Stimulated activated effector memory CD8-positive, alpha-beta T cell treated with anti-CD3 and anti-CD28 coated beads, Interleukin-12 subunit alpha, Interleukin-12 subunit beta, amount 100 ng/mL, for 72 hours (primary cell): ENCODE data around the gene NKAIN2.
"Not testable (repeated sequence)": the region's sequence is repeated elsewhere in the genome, so short reads cannot be mapped to it uniquely, and the experiment has no call there.

Source experiments
- ATAC-seq: fragments of 150-1000 bp; cut with Tn5 transposase; 2 replicates; pipeline ENCODE4 v1.10.0; 2021
- DNase-seq, 2 donors: peaks; one replicate each; pipeline ENCODE4 v3.0.0; 2021 to 2022; ENCODE audit warnings: low spot score in 2 of 2
- H3K27ac Mint-ChIP-seq: one replicate; pipeline ENCODE4 v1.8.0; 2022; ENCODE audit warnings: mild to moderate bottlenecking, mixed read lengths
- H3K36me3 Mint-ChIP-seq: one replicate; pipeline ENCODE4 v1.8.0; 2022; ENCODE audit warnings: mild to moderate bottlenecking, mixed read lengths
- H3K4me1 Mint-ChIP-seq: one replicate; pipeline ENCODE4 v1.8.0; 2022; ENCODE audit warnings: mixed read lengths
- H3K4me3 Mint-ChIP-seq: one replicate; pipeline ENCODE4 v1.8.0; 2022; ENCODE audit warnings: mild to moderate bottlenecking, mixed read lengths
- H3K9me3 Mint-ChIP-seq: one replicate; pipeline ENCODE4 v1.8.0; 2022; ENCODE audit warnings: mixed read lengths

NKAIN2 gene

DNA sequence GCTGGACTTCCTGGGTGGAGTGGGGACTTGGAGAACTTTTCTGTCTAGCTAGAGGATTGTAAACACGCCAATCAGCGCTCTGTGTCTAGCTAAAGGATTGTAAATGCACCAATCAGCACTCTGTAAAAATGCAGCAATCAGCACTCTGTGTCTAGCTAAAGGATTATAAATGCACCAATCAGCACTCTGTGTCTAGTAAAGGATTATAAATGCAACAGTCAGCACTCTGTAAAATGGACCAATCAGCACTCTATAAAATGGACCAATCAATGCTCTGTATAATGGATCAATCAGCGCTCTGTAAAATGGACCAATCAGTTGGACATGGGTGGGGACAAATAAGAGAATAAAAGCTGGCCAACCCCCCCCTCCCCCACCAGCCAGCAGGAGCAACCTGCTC lies 760.5 kb downstream of the NKAIN2 start:
- not testable (repeated sequence) for H3K9me3 Mint-ChIP-seq, H3K27ac Mint-ChIP-seq, ATAC-seq, H3K4me3 Mint-ChIP-seq, H3K4me1 Mint-ChIP-seq, H3K36me3 Mint-ChIP-seq, DNase-seq

DNA sequence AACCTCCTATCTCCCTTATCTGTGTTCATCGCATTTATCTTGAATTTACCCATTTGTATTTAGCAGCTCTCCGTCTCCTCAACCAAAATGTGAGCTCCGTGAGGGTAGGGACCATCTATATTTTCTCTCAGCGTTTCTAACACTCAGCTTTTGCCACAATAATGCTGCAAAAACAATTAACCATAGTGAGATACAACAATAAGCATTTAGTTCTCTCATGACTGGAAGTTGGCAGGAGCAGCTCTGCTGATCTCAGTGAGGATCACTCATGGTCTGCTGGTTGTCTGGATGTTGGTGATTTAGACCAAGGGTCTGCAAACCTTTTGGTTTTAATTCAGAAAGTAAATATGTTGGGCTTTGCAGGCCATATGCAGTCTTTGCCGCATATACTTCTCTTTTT lies 763.7 kb downstream of the NKAIN2 start:
- H3K27ac Mint-ChIP-seq = no peak overlapping the region
- H3K4me3 Mint-ChIP-seq = no peak overlapping the region
- H3K9me3 Mint-ChIP-seq = peaks cover 20% of the 10 kb centered on the region
- H3K4me1 Mint-ChIP-seq = no peaks in the 10 kb centered on the region
- no peak for ATAC-seq
- H3K36me3 Mint-ChIP-seq = no peaks in the 10 kb centered on the region
- no peak for DNase-seq

DNA sequence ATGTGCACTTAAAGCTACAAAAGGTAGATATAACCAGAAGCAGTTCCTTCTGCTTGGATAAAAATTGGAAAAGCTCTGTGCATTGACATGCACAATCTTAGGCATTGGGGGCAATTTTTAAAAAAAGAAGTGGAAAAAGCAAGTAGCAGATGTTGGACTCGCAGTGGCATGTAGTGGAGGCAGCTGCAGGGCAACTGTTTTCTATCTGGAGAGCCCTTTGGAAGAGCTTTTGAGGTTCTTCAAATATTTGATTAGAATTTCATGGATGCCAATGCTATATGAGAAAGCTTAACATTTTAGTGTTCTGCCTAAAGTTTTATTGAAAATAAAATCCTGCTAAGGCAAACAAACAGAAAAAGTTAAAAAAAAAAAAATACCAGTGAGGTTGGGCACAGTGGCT lies 770.3 kb downstream of the NKAIN2 start:
- H3K4me1 Mint-ChIP-seq = no peaks in the 10 kb centered on the region
- no peaks in the 10 kb centered on the region for H3K36me3 Mint-ChIP-seq
- peaks cover 16% of the 10 kb centered on the region for H3K9me3 Mint-ChIP-seq
- ATAC-seq = no peak
- no peak overlapping the region for H3K4me3 Mint-ChIP-seq
- H3K27ac Mint-ChIP-seq = no peak overlapping the region
- DNase-seq = no peak

DNA sequence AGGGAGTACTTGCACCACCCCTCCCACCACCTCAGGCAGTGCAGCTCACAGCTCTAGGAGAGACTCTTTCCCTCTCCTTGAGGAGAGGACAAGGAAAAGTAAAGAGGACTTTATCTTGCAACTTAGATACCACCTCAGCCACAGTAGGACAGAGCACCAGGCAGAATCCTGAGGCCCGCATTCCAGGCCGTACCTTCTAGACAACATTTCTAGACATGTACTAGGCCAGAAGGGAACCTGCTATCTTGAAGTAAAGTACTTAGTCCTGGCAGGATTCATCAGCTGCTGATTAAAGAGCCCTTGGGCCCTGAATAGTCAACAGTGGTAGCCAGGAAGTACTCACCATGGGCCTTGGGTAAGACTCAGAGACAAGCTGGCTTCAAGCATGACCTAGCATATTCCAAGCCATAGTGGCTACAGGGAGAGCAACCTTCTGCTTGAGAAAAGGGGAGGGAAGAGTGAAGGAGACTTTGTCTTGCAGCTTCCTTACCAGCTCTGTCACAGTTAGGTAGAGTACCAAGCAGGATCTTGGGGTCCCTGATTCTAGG lies 774.1 kb downstream of the NKAIN2 start:
- ATAC-seq = peak; percentile 11
- H3K4me1 Mint-ChIP-seq = no peaks in the 10 kb centered on the region
- H3K9me3 Mint-ChIP-seq = peaks cover 9% of the 10 kb centered on the region
- DNase-seq = no peak
- H3K4me3 Mint-ChIP-seq = no peak overlapping the region
- H3K27ac Mint-ChIP-seq = no peak overlapping the region
- no peaks in the 10 kb centered on the region for H3K36me3 Mint-ChIP-seq

DNA sequence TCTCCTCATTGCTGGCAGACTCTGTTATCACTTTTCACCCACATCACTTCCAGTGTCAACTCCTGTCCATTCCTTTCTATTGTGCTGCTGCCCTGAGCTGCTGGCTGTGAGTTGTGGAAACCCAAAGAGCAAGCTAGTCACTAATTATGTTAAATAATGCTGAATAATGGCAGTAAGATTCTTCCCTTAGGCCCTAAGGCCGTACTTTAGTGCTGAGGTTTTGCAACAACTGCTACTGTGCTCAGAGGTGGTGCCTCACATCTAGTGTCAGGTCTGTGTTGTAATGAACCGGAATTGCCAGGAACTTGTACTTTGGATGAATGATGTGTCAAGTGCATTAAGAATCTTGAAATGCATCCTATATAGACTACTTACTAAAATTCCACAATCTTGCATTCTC lies 786.3 kb downstream of the NKAIN2 start:
- no peak overlapping the region for H3K4me3 Mint-ChIP-seq
- peaks cover 6% of the 10 kb centered on the region for H3K36me3 Mint-ChIP-seq
- no peaks in the 10 kb centered on the region for H3K4me1 Mint-ChIP-seq
- H3K27ac Mint-ChIP-seq = no peak overlapping the region
- H3K9me3 Mint-ChIP-seq = peaks cover 9% of the 10 kb centered on the region
- no peak for DNase-seq
- no peak for ATAC-seq

DNA sequence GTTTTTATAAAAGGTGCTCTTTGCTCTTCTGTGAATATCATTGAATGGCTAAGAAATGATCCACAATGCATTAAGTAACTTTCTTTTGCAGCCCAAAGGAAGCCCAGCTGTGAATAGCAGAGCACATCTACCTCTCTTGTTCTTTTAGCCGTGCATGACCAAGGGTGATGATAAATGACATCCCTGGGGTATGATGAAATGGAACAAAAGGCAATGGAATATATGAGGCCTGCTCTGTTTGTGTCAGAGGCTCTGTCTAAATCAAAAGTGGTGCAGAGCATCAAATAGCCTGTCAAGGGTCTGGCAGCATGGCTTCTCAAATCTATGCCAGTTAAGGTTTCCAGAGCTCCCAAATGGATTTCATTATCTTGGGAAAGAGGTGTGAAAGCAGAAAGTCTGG lies 796.0 kb downstream of the NKAIN2 start:
- Mint-ChIP-seq H3K4me3 (no peak overlapping the region), H3K27ac (no peak overlapping the region), H3K36me3 (no peaks in the 10 kb centered on the region), H3K9me3 (peaks cover 2% of the 10 kb centered on the region), H3K4me1 (no peaks in the 10 kb centered on the region)
- ATAC-seq (no peak), DNase-seq (no peak)

DNA sequence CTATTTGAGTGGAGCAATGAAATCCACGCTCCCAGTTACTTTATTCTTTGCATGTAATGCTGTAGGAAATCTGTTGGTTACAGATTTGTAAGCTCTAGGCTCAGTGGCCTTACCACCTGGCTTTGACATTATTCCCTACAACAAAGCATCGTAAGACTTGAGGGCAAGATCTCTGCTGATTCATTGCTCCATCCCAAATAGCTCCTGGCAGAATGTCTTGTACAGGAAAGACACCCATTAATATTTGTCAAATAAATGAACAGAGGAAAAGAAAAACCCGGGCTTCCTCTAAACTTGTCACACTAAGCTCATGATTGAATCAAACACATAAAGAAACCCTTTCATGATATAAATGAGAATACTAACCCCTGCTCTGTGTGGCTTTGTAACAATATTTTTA lies 801.1 kb downstream of the NKAIN2 start:
- Mint-ChIP-seq H3K27ac (no peak overlapping the region), H3K9me3 (no peaks in the 10 kb centered on the region)

DNA sequence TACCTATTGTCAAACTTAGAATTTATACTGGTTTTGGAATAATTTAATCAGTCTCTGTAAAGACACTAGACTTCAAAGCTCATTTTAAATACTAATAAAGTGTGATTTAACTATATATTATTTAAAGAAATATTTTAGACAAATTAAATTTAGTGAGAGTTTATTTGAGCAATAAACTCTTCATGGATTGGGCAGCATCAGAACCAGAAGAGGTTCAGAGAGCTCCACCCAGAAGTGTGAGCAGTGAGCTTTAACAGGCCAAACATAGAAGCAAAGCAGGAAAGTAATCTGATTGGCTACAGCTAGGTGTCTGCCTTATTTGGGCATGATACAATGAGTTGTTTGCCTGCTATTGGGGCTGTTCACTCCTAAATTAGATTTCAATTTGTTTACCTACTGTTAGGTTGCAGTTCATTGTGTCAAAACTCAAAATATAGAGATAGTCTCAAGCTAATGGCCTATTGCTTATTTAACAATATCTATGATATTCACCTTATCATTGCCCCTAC lies 803.5 kb downstream of the NKAIN2 start:
- DNase-seq (no peak), ATAC-seq (no peak)
- Mint-ChIP-seq H3K27ac (no peak overlapping the region), H3K4me1 (no peaks in the 10 kb centered on the region), H3K4me3 (no peak overlapping the region), H3K9me3 (no peaks in the 10 kb centered on the region), H3K36me3 (no peaks in the 10 kb centered on the region)

More for the DNA sequence above, 801.1 kb downstream of the NKAIN2 start:
- H3K4me3 Mint-ChIP-seq = no peak overlapping the region
- H3K36me3 Mint-ChIP-seq = no peaks in the 10 kb centered on the region
- DNase-seq (no peak), ATAC-seq (no peak)
- no peaks in the 10 kb centered on the region for H3K4me1 Mint-ChIP-seq

DNA sequence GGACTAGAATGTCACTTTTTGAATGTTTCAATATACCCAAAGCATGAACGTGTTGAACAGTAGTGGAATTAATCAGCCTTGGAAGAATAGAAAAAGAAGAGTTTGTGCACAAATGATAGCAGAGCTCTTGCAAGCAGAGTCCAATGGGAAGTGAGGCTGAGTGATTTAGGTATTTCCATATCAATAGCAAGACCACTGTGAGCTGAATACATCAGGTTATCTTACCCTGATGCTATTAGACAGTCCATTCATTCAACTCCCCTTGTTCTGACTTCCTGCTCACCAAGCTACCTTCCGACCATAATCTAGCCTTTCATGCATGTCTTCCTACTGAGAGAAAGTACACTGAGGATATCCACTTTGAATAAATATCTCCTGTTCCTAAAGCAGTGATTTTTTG lies 809.4 kb downstream of the NKAIN2 start:
- Mint-ChIP-seq H3K27ac (no peak overlapping the region), H3K36me3 (no peaks in the 10 kb centered on the region), H3K4me3 (no peak overlapping the region), H3K4me1 (no peaks in the 10 kb centered on the region), H3K9me3 (peaks cover 16% of the 10 kb centered on the region)
- ATAC-seq (no peak), DNase-seq (no peak)

DNA sequence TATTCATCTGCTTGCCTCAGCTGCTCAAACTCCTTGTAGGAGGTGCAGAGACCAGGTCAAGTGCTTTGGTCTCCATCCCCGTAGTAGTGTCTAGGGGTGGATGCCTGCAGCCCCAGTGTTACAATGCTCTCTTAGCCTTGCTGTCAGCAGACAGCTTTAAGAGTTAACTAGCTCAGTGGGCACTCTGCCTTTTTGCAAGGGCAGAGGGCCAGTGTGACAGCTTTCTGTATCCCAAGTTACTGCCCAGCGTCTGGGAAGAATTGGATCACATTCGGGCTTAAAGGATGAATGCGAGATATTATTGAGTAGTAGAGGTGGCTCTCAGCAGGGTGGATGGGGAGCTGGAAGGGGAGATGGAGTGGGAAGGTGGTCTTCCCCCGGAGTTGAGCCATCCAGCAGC lies 818.7 kb downstream of the NKAIN2 start:
- H3K9me3 Mint-ChIP-seq = peaks cover 12% of the 10 kb centered on the region
- no peaks in the 10 kb centered on the region for H3K36me3 Mint-ChIP-seq

DNA sequence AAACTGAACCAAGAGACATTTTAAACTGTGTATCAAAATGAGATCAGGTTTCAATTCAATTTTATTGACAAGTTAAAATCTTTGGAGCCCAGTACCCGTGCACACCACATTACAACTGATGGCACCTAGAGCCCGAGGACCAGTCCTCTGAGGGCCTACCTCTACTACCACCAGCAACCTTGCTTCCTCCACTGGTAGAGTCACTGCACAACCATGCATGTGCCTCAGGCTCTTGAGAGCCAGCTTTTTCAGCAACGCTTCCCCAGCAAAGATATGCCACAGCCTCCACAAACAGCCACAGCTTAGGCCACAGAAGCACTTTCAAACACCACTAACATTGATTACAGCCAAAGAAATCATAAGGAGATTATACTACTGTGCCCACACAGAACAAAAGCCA lies 830.0 kb downstream of the NKAIN2 start:
- H3K4me3 Mint-ChIP-seq = no peak overlapping the region
- H3K9me3 Mint-ChIP-seq = peaks cover 15% of the 10 kb centered on the region
- H3K36me3 Mint-ChIP-seq = no peaks in the 10 kb centered on the region
- no peak for DNase-seq
- no peaks in the 10 kb centered on the region for H3K4me1 Mint-ChIP-seq
- no peak for ATAC-seq
- no peak overlapping the region for H3K27ac Mint-ChIP-seq

More for the DNA sequence above, 818.7 kb downstream of the NKAIN2 start:
- ATAC-seq (no peak), DNase-seq (no peak)
- Mint-ChIP-seq H3K27ac (no peak overlapping the region), H3K4me1 (no peaks in the 10 kb centered on the region), H3K4me3 (no peak overlapping the region)

DNA sequence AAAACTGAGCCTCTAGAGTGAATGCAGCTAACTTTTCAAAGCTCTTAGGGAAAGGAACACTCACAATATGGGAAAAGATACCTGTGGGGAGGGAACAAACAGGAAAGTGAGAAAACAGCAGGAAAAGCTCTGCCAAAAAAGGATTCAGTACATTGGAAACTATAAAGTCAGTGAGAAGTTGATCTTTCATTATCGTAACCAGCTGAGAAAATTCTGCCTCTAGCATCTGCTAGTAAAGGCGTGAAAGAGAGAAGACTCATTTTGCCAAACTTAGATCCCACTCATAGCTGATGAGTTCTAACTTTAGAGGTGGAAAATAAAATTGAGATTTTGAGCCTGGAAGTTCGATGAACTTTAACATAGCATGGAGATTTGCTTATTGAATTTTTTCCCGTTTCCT lies 836.8 kb downstream of the NKAIN2 start:
- Mint-ChIP-seq H3K36me3 (no peaks in the 10 kb centered on the region), H3K4me1 (no peaks in the 10 kb centered on the region), H3K9me3 (peaks cover 11% of the 10 kb centered on the region), H3K27ac (no peak overlapping the region), H3K4me3 (no peak overlapping the region)
- DNase-seq (no peak), ATAC-seq (no peak)

DNA sequence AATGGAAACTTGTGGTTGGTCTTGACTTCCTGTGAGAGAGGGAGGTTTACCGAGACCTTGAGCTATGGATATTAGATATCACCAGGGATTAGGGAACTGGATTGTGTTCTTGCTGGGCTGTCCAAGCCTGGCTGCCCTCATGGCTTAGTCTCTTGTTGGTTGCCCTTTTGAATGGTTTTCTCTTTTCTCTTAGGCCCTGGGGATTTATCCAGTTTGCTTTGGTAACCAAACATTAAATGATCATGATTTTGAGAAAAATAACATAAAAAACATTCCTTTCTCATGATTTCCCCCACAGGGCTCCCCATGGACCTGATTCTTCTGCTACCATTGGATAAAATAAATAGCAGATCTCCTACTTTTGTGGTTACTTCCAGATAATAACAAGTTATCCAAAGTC lies 852.2 kb downstream of the NKAIN2 start:
- ATAC-seq (no peak), DNase-seq (no peak)
- H3K9me3 Mint-ChIP-seq = peaks cover 3% of the 10 kb centered on the region
- no peaks in the 10 kb centered on the region for H3K4me1 Mint-ChIP-seq
- H3K4me3 Mint-ChIP-seq = no peak overlapping the region
- H3K27ac Mint-ChIP-seq = no peak overlapping the region
- H3K36me3 Mint-ChIP-seq = no peaks in the 10 kb centered on the region

DNA sequence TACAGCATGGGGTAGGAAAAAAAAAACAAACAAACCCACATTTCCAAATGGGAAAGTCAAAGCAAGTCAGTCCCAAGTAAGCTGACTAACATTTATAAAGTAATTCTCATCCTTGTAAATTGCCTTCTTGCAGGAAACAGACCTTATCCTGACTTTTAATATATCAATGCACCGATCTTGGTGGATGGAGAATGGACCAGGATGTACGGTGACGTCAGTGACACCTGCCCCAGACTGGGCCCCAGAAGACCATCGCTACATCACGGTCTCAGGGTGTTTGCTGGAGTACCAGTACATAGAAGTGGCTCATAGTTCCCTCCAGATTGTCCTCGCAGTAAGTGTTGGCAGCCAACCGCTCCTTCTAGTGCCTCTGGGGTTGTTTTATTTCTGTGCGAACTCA lies 854.4 kb downstream of the NKAIN2 start:
- no peak for ATAC-seq

DNA sequence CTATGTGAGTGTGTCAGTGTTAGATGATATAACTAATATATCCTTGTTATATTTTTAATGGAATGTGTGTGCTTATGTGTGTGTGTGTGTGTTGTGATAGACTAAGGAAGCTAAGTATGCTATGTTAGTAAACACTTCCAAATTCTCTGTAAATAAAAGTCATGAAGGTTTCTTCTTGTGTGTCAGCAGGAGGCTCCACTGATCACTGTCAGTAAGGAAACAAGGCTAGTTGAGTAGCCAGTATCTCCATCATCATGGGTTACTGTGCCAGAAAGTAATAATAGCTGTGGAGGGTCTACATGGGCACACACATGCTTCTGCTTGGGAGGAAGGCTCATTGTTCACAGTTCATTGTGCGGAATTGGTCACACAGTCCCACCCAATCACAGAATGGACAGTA lies 855.8 kb downstream of the NKAIN2 start:
- Mint-ChIP-seq H3K27ac (no peak overlapping the region), H3K4me1 (no peaks in the 10 kb centered on the region), H3K9me3 (no peaks in the 10 kb centered on the region), H3K36me3 (no peaks in the 10 kb centered on the region), H3K4me3 (no peak overlapping the region)
- ATAC-seq (no peak), DNase-seq (no peak)

More for the DNA sequence above, 854.4 kb downstream of the NKAIN2 start:
- H3K4me3 Mint-ChIP-seq = no peak overlapping the region
- H3K36me3 Mint-ChIP-seq = no peaks in the 10 kb centered on the region
- H3K27ac Mint-ChIP-seq = no peak overlapping the region
- H3K4me1 Mint-ChIP-seq = no peaks in the 10 kb centered on the region
- H3K9me3 Mint-ChIP-seq = peaks cover 1% of the 10 kb centered on the region
- DNase-seq = no peak

DNA sequence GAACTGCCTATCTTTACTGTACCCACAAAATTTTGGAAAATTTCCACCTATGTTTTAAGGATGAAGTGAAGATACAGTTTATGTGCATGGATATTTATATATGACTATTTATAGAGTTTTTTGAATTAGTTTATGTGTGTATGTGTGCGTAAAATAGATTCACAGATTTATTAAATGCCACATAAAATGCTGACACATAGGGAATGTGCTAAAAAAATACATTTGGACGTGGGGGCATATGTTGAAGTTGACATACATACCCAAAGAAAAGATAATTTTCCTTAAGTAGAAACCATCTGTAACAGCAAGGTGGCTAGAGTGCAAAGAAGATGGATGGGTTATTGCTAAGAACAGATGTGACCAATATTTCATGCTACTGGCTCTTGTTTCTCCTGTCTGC lies 856.5 kb downstream of the NKAIN2 start:
- ATAC-seq (no peak), DNase-seq (no peak)
- H3K4me3 Mint-ChIP-seq = no peak overlapping the region
- no peaks in the 10 kb centered on the region for H3K9me3 Mint-ChIP-seq
- no peaks in the 10 kb centered on the region for H3K4me1 Mint-ChIP-seq
- H3K36me3 Mint-ChIP-seq = no peaks in the 10 kb centered on the region
- no peak overlapping the region for H3K27ac Mint-ChIP-seq
